GM18519 (cell line): ENCODE data around the gene CTSW.

Source experiments
- ATAC-seq: cut with Tn5 transposase; IDR thresholded peaks from one replicate; pipeline ENCODE4 v1.9.1; 2021; ENCODE audit warnings: mild to moderate bottlenecking, moderate library complexity; ENCODE audit not compliant: unreplicated experiment, low FRiP score

The CTSW gene

DNA sequence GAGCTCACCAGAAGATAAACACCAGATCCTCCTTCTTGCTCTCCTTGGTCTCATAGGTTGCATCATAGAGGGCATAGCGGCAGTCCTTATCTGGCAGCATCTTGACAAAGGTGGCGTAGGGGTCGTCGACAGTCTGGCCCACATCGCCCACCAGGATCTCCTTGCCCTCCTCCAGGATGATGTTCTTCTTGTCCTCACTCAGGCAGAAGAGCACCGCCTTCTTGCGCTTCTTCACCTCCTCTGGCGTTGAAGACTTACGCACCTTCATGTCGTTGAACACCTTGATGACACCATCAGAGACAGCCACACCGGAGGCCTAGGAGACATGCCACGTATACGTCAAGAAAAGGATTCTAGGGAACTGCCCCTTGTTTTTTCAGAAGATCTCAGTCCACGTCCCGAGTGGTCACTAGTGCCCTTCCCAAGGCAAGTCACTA, 23.7 kb upstream of the CTSW start:
- ATAC-seq = no peak

DNA sequence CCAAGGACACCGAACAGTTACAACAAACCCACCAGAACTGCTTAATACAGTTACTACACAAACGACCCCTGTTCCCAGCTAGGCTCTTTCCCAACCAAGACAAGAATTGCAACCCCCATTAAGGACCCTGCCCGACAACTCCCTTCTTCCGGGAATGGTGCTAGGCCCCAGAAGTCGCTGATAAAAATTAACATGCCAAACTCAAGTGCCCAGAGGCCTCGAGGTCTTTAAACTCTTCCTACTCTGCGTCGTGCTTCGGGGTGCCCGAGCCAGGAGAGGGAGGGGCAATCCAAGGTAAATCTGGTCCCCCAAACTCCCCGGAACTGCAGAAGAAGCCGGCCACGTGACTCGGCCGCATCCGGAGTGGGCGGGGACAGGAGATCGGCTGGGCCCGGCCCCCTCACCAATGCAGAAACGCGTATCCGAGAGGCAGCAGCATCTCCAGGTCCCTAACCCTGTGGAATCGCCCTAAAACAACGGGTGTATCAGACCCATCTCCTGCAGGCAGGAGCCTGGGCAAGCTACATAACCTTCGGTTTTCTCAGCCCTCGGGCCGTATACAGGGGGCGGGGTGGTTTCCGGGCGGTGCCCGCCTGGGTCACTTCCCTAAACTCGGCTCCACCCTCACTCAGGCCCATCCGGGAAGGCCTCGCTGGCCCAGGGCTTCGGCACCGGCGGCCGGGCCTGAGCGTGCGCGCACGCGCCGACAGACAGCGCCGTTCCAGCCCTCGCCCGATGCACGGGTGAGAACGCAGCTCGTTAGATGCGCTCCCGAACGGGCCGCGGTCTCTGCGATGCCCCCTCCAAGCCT, 22.7 kb upstream of the CTSW start:
- ATAC-seq = no peak

- ATAC-seq = no peak
Observed at GRCh38 chr11:65857500-65857852, 22.2 kb upstream of the CTSW start.

- peak; percentile 36 for ATAC-seq
Observed at GRCh38 chr11:65857853-65858680, 21.6 kb upstream of the CTSW start, which contains the start of gene CFL1. Gene CFL1 (minus strand): TSS chr11:65858180. CDS start chr11:65858099, 81 bp downstream.

- no peak for ATAC-seq
Observed at GRCh38 chr11:65858681-65859087, 21.0 kb upstream of the CTSW start.

DNA sequence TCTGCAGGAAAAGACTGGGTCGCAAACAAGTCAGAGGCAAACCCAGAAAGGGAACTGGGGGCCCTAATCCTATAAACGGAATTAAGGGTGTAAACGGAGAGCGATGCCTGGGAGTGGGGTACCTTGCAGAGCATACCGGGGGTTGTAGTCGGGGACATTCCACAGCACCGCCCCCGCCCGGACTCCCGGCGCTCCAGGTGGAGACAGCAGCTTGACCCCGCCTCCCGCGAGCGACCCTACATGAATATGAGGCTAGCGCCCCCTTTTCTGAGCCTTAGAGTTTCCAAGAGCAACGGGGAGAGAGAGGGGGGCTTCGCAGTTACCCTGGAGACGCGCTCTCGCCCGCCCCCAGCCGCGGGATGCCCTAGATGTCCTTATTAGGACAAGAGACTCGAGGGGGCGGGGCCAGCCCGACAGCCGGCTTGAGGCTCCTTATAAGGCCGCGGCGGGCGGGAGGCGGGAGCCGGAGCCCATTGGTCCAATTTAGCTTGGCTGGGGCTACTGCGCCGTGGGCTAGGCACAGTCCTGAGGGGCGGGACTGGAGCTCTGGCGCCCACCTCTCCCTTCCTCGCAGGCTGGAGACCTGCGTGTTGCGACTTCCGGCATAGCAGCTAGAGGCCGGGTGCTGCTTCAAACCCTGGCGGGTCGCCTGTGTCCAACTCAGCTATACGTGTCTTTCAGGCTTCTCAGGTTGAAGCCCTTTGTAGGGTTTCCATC, 20.4 kb upstream of the CTSW start:
- ATAC-seq = peak; percentile 44

GRCh38 chr11:65859812-65860277, 19.8 kb upstream of the CTSW start:
- no peak for ATAC-seq

DNA sequence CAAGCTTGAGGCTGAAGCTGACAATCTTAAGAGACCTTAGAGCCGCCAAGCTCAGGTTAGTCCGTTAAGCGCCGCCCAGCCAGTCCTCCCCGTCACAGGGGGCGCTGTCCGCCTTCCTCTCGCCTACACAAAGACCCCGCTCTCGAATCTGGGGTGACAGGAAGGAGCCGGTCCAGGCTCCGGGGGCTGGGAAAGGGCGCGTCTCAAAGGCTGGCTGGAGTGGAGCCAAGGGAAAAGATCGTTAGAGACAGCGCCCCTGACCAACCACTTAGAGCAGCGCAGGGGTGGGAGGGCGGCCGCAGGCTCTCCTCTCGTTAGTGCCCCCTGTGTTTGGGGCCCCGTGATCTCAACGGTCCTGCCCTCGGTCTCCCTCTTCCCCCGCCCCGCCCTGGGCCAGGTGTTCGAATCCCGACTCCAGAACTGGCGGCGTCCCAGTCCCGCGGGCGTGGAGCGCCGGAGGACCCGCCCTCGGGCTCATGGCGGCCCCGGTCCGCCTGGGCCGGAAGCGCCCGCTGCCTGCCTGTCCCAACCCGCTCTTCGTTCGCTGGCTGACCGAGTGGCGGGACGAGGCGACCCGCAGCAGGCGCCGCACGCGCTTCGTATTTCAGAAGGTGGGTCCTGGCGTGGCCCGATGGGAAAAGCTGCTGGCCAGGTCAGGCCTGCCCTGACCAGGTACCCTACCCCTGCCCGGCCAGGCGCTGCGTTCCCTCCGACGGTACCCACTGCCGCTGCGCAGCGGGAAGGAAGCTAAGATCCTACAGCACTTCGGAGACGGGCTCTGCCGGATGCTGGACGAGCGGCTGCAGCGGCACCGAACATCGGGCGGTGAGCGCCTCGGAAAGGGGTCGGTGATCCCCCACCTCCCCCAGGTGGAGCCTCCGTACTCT, 19.1 kb upstream of the CTSW start, which contains the start of gene MUS81:
Gene MUS81, plus strand, starts transcription at position 156 of the 887 bp plus-strand sequence. Its CDS starts 321 bp downstream, at position 477.
- ATAC-seq = no peak

- no peak for ATAC-seq
Observed at GRCh38 chr11:65861165-65861505, 18.5 kb upstream of the CTSW start.

DNA sequence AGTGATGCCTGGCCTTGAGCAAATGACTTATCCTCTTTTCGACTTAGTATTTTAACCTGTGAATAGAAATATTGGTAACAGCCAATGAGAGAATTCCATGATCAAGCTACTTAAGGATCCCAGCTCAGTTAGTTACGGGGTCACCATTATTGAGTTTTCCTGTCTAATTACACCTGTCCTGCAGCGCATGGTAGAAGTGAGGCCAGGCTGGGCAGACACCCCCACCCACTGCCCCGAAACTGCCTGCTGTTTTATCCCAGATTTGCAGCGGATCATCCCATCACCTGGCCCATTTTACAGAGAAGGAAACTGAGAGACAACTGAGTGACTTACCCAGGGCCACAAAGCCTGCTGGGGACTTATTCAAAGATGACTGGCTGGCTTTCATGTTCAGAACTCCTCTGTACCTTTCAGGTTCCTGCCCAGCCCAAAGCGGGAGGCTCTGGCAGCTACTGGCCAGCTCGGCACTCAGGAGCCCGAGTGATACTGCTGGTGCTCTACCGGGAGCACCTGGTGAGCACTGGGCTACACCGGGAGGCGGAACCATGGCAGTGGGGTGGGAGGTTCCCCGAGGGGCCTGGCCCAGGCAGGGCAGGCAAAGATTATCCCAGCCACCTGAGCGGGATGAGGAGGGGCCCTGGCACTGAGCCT, 18.0 kb upstream of the CTSW start:
- no peak for ATAC-seq

- ATAC-seq = no peak
Observed at GRCh38 chr11:65862191-65862735, 17.4 kb upstream of the CTSW start.

GRCh38 chr11:65862941-65863888, 16.4 kb upstream of the CTSW start:
- ATAC-seq = no peak

DNA sequence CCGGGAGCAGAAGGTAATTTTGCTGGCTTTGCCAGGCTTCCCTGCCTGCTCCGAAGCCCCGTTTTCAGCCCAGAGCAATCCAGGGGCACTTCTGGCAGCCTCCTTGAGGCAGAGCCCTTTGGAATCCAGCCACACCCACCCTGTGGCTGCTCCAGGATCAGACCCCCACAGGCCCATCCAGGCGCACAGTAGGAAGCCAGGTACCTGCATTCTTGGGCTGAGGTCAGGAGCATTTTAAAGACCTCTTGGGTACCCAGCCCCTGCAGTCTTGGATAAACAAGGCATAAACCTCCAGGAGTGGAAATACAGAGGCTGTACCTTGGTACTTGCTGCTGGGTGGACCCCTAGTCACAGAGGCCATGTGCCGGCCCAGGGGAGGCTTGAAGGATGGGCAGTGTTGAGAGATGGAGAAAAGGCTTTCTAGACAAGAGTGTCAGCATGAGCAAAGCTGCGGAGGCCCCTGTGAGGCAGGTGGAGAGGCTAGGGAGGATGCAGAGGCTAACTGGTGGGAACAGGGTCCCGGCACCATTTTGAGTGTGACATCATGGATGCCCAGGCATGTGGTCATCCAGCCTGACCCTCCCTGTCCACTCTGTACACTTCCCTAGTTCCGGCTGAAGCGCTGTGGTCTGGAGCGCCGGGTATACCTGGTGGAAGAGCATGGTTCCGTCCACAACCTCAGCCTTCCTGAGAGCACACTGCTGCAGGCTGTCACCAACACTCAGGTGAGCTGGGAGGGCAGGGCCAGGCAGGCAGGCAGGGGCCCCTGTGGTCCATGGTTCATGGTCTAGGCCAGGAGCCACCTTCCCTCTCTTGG, 15.5 kb upstream of the CTSW start:
- no peak for ATAC-seq

DNA sequence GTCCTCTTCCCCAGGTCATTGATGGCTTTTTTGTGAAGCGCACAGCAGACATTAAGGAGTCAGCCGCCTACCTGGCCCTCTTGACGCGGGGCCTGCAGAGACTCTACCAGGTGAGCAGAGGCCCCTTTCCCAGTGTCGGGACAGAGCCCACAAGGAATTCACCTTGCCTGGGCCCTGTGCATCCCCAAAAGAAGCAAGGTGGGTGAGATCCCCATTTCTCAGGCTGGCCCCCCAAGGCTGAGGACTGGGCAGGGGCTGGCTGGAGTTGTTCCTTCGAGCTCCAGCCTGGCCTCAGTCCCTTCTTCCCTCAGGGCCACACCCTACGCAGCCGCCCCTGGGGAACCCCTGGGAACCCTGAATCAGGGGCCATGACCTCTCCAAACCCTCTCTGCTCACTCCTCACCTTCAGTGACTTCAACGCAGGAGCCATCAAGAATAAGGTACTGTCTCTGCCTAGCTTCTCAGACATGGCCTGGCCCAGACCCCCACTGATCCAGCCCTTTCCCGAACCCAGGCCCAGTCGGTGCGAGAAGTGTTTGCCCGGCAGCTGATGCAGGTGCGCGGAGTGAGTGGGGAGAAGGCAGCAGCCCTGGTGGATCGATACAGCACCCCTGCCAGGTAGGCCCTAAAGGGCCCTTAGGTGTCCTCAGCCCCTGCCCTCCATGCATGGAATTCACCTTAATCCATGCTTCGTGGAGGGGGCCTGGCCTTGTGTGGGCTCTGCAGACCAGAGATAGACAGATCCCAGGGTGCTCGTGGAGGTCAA, 14.7 kb upstream of the CTSW start:
- ATAC-seq = no peak

- ATAC-seq = no peak
Observed at GRCh38 chr11:65865550-65866172, 14.0 kb upstream of the CTSW start.
